ENCODE results near the gene CLEC11A.
"Not testable (repeated sequence)": the region's sequence is repeated elsewhere in the genome, so short reads cannot be mapped to it uniquely, and the experiment has no call there.

Gene CLEC11A

GRCh38 chr19:50736338-50736737 lies 13.2 kb downstream of the CLEC11A start:
- Histone ChIP-seq H3K4me3 (peak overlapping the region; percentile 63), H3K36me3 (ENCODE audit: insufficient read depth, low read length) (no peaks in the 10 kb centered on the region), H3K9me3 (ENCODE audit: low read depth, low read length) (no peaks in the 10 kb centered on the region), H3K27ac (peak overlapping the region; percentile 99), H3K9ac (ENCODE audit: insufficient read length) (peak overlapping the region; percentile 56)
- no peak for DNase-seq (ENCODE audit: low read depth, low spot score)
- TF ChIP-seq FOXP2 (optimal IDR thresholded peaks at IDR 0.05; ENCODE audit: control extremely low read depth, extremely low read length, insufficient read depth), result no peak
- TF ChIP-seq POLR2AphosphoS5 (IDR thresholded peaks at IDR 0.05; ENCODE audit: borderline replicate concordance, low read depth, low read length), result no peak
- no peak for TF ChIP-seq EZH2 (IDR thresholded peaks at IDR 0.05)

- no peak for TF ChIP-seq FOXP2 (optimal IDR thresholded peaks at IDR 0.05; ENCODE audit: control extremely low read depth, extremely low read length, insufficient read depth)
- TF ChIP-seq POLR2AphosphoS5 (IDR thresholded peaks at IDR 0.05; ENCODE audit: borderline replicate concordance, low read depth, low read length), result no peak
- no peak for TF ChIP-seq EZH2 (IDR thresholded peaks at IDR 0.05)
- Histone ChIP-seq H3K9ac (ENCODE audit: insufficient read length) (peak overlapping the region; percentile 77), H3K36me3 (ENCODE audit: insufficient read depth, low read length) (no peaks in the 10 kb centered on the region), H3K27ac (peak overlapping the region; percentile 99), H3K4me3 (peak overlapping the region; percentile 75), H3K9me3 (ENCODE audit: low read depth, low read length) (no peaks in the 10 kb centered on the region)
- peak; percentile 81 for DNase-seq (ENCODE audit: low read depth, low spot score)
These were observed 16.2 kb downstream of the CLEC11A start for GRCh38 chr19:50739132-50739913.

- Histone ChIP-seq H3K9me3 (ENCODE audit: low read depth, low read length) (no peaks in the 10 kb centered on the region), H3K4me3 (peak overlapping the region; percentile 75), H3K9ac (ENCODE audit: insufficient read length) (peak overlapping the region; percentile 77), H3K27ac (peak overlapping the region; percentile 99), H3K36me3 (ENCODE audit: insufficient read depth, low read length) (no peaks in the 10 kb centered on the region)
- no peak for TF ChIP-seq EZH2 (IDR thresholded peaks at IDR 0.05)
- TF ChIP-seq POLR2AphosphoS5 (IDR thresholded peaks at IDR 0.05; ENCODE audit: borderline replicate concordance, low read depth, low read length), result no peak
- peak; percentile 94 for DNase-seq (ENCODE audit: low read depth, low spot score)
These were observed 16.8 kb downstream of the CLEC11A start for GRCh38 chr19:50739914-50740426.

GRCh38 chr19:50741179-50741933 lies 18.2 kb downstream of the CLEC11A start:
- H3K4me3 ChIP-seq, result no peak overlapping the region
- H3K27ac ChIP-seq, result peak overlapping the region; percentile 99
- H3K36me3 ChIP-seq (ENCODE audit: insufficient read depth, low read length), result no peaks in the 10 kb centered on the region
- no peaks in the 10 kb centered on the region for H3K9me3 ChIP-seq (ENCODE audit: low read depth, low read length)
- no peak for DNase-seq (ENCODE audit: low read depth, low spot score)
- TF ChIP-seq EZH2 (IDR thresholded peaks at IDR 0.05) (no peak), FOXP2 (optimal IDR thresholded peaks at IDR 0.05; ENCODE audit: control extremely low read depth, extremely low read length, insufficient read depth) (no peak), POLR2AphosphoS5 (IDR thresholded peaks at IDR 0.05; ENCODE audit: borderline replicate concordance, low read depth, low read length) (no peak)
- no peak overlapping the region for H3K9ac ChIP-seq (ENCODE audit: insufficient read length)

DNA sequence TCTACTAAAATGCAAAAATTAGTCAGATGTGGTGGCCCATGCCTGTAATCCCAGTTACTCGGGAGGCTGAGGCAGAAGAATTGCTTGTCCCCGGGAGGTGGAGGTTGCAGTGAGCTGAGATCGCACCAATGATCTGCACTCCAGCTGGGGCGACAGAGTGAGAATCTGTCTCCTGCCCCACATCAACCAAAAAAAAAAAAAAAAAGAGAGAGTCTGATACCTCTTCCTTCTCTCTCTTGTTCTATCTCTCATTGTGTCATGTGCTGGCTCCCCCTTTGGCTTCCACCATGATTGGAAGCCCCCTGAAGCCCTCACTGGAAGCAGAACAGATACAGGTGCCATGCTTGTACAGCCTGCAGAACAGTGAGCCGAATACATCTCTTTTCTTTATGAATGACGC lies 20.4 kb downstream of the CLEC11A start:
- no peak for DNase-seq (ENCODE audit: low read depth, low spot score)
- Histone ChIP-seq H3K9ac (ENCODE audit: insufficient read length) (no peak overlapping the region), H3K9me3 (ENCODE audit: low read depth, low read length) (no peaks in the 10 kb centered on the region), H3K4me3 (no peak overlapping the region), H3K36me3 (ENCODE audit: insufficient read depth, low read length) (no peaks in the 10 kb centered on the region), H3K27ac (no peak overlapping the region)
- TF ChIP-seq POLR2AphosphoS5 (IDR thresholded peaks at IDR 0.05; ENCODE audit: borderline replicate concordance, low read depth, low read length) (no peak), FOXP2 (optimal IDR thresholded peaks at IDR 0.05; ENCODE audit: control extremely low read depth, extremely low read length, insufficient read depth) (no peak), EZH2 (IDR thresholded peaks at IDR 0.05) (no peak)

- Histone ChIP-seq H3K27ac (no peak overlapping the region), H3K36me3 (ENCODE audit: insufficient read depth, low read length) (no peaks in the 10 kb centered on the region), H3K9ac (ENCODE audit: insufficient read length) (no peak overlapping the region), H3K9me3 (ENCODE audit: low read depth, low read length) (no peaks in the 10 kb centered on the region), H3K4me3 (no peak overlapping the region)
- no peak for DNase-seq (ENCODE audit: low read depth, low spot score)
- TF ChIP-seq FOXP2 (optimal IDR thresholded peaks at IDR 0.05; ENCODE audit: control extremely low read depth, extremely low read length, insufficient read depth) (no peak), EZH2 (IDR thresholded peaks at IDR 0.05) (no peak), POLR2AphosphoS5 (IDR thresholded peaks at IDR 0.05; ENCODE audit: borderline replicate concordance, low read depth, low read length) (no peak)
These were observed 22.1 kb downstream of the CLEC11A start for GRCh38 chr19:50745221-50745620.

DNA sequence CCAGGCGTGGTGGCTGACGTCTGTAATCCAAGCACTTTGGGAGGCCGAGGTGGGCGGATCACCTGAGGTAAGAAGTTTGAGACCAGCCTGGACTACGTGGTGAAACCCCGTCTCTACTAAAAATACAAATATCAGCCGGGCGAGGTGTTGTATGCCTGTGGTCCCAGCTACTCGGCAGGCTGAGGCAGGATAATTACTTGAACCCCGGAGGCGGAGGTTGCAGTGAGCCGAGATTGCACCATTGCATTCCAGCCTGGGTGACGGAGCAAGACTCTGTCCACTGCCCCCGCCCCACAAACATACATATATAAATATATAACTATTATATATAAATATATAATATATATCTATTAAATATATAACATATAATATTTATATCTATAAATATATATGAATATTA lies 24.0 kb downstream of the CLEC11A start:
- DNase-seq (ENCODE audit: low read depth, low spot score); H3K27ac ChIP-seq; H3K9ac ChIP-seq (ENCODE audit: insufficient read length); H3K4me3 ChIP-seq; H3K9me3 ChIP-seq (ENCODE audit: low read depth, low read length); H3K36me3 ChIP-seq (ENCODE audit: insufficient read depth, low read length): not testable (repeated sequence)

DNA sequence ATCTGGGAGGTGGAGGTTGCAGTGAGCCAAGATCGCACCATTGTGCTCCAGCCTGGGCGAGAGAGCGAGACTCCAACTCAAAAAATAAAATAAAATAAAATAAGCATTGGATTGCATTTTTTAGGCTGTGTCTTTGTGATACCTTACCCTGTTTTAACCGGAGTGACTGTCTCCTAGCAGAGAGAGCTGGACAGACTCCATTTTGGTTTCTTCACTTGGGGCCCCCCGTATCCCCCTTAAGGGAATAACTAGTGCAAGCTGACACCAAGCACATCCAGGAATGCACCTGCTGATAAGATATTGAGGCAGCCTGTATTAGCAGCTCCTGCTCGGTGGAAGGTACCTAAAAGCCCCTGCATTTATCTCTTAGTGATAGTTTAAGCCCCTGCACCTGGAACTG lies 26.3 kb downstream of the CLEC11A start:
- no peak for DNase-seq (ENCODE audit: low read depth, low spot score)
- no peaks in the 10 kb centered on the region for H3K9me3 ChIP-seq (ENCODE audit: low read depth, low read length)
- no peak for TF ChIP-seq FOXP2 (optimal IDR thresholded peaks at IDR 0.05; ENCODE audit: control extremely low read depth, extremely low read length, insufficient read depth)
- TF ChIP-seq POLR2AphosphoS5 (IDR thresholded peaks at IDR 0.05; ENCODE audit: borderline replicate concordance, low read depth, low read length), result no peak
- no peak for TF ChIP-seq EZH2 (IDR thresholded peaks at IDR 0.05)
- H3K9ac ChIP-seq (ENCODE audit: insufficient read length), result no peak overlapping the region
- no peaks in the 10 kb centered on the region for H3K36me3 ChIP-seq (ENCODE audit: insufficient read depth, low read length)
- no peak overlapping the region for H3K27ac ChIP-seq
- H3K4me3 ChIP-seq, result no peak overlapping the region

Data from SK-N-MC (cell line).